Activated naive CD4-positive, alpha-beta T cell treated with anti-CD3 and anti-CD28 coated beads, Interleukin-2, amount 10 ng/mL, durations not matched to agents 7 days and 5 days (primary cell): ENCODE measurements around the gene DCAF15.

Experiments
- CTCF ChIA-PET: fragments of 350-600 bp; sonication (Branson Sonifier 250); formaldehyde crosslinking; loops from one replicate; lab custom pipeline; 2021; ENCODE audit warnings: antibody characterized with exemption; lab: Charles Lee
- DNase-seq: peaks from one replicate; pipeline ENCODE4 v3.0.0-alpha.2; 2020
- H3K27ac Mint-ChIP-seq: one replicate; pipeline ENCODE4 v1.8.0; 2021; ENCODE audit warnings: mild to moderate bottlenecking, moderate library complexity, mixed read lengths
- H3K27me3 Mint-ChIP-seq: one replicate; pipeline ENCODE4 v1.8.0; 2021; ENCODE audit warnings: mild to moderate bottlenecking, mixed read lengths
- H3K36me3 Mint-ChIP-seq: one replicate; pipeline ENCODE4 v1.8.0; 2021; ENCODE audit warnings: mixed read lengths
- H3K4me1 Mint-ChIP-seq: one replicate; pipeline ENCODE4 v1.8.0; 2021; ENCODE audit warnings: mixed read lengths
- H3K4me3 Mint-ChIP-seq: one replicate; pipeline ENCODE4 v1.8.0; 2021; ENCODE audit warnings: mild to moderate bottlenecking, moderate library complexity, mixed read lengths
- H3K9me3 Mint-ChIP-seq: one replicate; pipeline ENCODE4 v1.8.0; 2021; ENCODE audit warnings: mixed read lengths

The DCAF15 gene

DNA sequence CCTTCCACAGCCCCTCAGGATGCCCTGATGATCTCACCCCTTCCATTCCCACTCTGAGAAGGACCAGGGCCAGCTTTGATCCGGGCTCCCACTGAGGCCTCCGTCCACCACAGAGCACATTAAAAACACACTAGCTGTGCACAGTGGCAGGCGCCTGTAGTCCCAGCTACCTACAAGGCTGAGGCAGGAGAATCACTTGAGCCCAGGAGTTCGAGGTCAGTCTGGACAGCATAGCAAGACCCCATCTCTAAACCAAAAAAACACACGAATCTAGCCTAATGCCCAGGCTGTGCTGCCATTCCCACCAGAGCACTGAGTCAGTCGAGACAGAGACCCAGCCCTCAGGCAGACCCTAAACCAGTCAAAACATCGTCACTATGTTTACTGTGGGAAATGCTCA is 39.7 kb downstream of the DCAF15 start:
- CTCF ChIA-PET = interaction anchor here (1.1 kb wide), 1 partner anchor 67 kb away, joined by 4 read pairs; no protein-coding TSS in a partner anchor
- H3K36me3 Mint-ChIP-seq = peaks cover 35% of the 10 kb centered on the region
- no peaks in the 10 kb centered on the region for H3K9me3 Mint-ChIP-seq
- no peak overlapping the region for H3K4me3 Mint-ChIP-seq
- no peaks in the 10 kb centered on the region for H3K27me3 Mint-ChIP-seq
- H3K27ac Mint-ChIP-seq = peak overlapping the region; percentile 19
- H3K4me1 Mint-ChIP-seq = peaks cover 35% of the 10 kb centered on the region
- DNase-seq = no peak

DNA sequence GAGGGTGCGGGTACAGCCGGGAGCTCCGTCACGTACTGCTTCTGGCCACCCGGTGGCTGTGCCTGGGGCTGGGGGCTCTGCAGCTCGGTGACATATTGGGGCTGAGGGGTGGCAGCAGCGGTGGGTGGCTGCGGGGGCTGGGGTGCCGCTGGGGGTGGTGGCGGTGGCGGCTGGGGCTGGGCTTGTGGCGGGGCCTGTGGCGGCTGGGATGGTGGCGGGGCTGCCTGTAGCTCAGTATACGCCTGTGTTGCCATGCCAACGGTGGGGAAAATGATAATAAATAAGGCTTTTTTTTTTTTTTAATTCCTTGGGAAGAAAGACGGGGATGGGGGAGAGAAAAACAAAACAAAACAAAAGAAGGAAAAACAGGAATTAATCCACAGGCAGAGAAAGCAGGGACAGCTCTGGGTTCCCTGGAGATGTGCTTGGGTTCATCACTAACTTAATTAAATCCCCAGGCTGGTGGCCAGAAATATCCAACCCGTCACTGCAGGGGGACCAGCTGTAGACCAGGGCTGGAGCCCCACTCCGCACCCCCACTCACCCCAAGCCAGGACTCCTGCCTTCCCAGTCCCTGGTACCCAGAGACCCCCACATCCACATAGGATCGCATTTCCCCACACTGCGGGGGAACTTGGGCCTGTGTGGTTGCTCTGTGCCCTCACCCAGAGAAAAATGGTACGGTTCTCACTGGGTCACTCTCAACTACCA is 41.4 kb downstream of the DCAF15 start:
- no peaks in the 10 kb centered on the region for H3K27me3 Mint-ChIP-seq
- CTCF ChIA-PET = no interaction called here
- peaks cover 41% of the 10 kb centered on the region for H3K36me3 Mint-ChIP-seq
- peak overlapping the region; percentile 38 for H3K27ac Mint-ChIP-seq
- H3K4me3 Mint-ChIP-seq = no peak overlapping the region
- no peak for DNase-seq
- H3K9me3 Mint-ChIP-seq = peaks cover 2% of the 10 kb centered on the region
- peaks cover 20% of the 10 kb centered on the region for H3K4me1 Mint-ChIP-seq

DNA sequence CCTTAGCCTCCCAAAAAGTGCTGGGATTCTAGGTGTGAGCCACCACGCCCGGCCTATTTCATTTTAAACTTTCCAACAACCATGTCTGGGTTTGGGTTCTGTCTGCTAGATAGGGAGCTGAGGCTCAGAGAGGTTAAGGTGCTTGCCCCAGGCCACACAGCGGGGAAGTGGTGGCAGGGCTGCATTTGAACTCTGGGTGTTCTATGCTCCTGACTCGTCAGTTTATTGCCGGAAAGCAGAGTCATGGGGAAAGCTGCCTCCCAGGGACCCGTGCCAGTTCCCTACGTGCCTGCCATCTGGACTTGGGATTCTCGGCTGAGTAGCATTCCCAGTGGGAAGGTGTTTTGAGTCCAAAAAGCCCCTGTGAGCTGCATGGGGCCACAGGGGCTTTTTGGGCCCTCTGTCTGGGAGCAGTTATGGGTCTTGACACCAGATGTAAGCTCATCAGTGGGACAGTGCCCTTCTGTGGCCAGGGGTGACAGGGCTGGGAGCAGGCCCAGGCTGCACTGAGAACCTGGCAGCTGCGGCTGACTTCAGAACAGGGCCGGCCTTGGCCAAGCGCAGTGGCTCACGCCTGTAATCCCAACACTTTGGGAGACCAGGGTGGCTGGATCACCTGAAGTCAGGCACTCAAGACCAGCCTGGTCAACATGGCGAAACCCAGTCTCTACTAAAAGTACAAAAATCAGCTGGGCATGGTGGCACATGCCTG is 42.9 kb downstream of the DCAF15 start:
- Mint-ChIP-seq H3K36me3 (peaks cover 40% of the 10 kb centered on the region), H3K9me3 (peaks cover 5% of the 10 kb centered on the region), H3K4me1 (peaks cover 9% of the 10 kb centered on the region), H3K4me3 (no peak overlapping the region), H3K27me3 (no peaks in the 10 kb centered on the region), H3K27ac (no peak overlapping the region)
- DNase-seq = no peak
- CTCF ChIA-PET = no interaction called here

DNA sequence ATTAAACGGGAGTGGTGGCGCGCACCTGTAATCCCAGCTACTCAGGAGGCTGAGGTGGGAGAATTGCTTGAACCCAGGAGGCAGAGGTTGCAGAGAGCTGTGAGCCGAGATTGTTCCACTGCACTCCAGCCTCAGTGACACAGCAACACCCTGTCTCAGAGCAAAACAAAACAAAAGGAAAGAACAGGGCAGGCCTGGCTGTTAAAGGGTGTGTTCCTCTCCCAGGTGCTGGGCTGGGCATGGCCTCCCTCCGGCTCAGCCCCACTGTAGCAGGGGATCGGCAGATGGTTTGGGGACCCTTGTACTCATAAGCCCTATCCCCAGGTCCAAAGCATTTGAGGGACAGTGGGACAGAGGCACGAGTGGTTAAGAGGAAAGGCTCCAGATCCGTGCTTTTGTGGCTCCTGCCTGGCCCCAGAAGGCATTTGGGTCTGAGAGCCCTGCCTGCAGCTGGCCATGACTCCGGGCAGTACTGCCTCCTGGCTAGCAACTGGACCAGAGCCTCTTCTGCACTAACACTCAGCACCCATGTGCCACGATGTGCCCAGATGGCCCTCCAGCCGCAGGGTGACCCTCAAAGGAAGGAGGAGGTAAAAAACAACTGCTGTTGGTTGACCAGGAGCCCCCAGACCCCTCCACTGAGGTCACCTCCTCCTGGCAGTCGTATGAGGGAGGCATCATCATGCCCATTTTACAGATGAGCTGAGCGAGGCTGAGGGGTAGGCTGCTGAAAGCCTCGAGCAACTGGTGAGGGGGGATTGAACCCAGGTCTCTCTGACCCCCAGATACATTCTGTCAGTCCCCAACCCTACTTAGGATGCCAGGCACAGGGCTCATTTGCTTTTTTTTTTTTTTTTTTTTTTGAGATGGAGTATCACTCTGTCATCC is 43.8 kb downstream of the DCAF15 start:
- no peak overlapping the region for H3K4me3 Mint-ChIP-seq
- H3K27me3 Mint-ChIP-seq = no peaks in the 10 kb centered on the region
- H3K27ac Mint-ChIP-seq = no peak overlapping the region
- no peak for DNase-seq
- peaks cover 40% of the 10 kb centered on the region for H3K36me3 Mint-ChIP-seq
- peaks cover 5% of the 10 kb centered on the region for H3K9me3 Mint-ChIP-seq
- H3K4me1 Mint-ChIP-seq = peaks cover 13% of the 10 kb centered on the region
- CTCF ChIA-PET = no interaction called here

DNA sequence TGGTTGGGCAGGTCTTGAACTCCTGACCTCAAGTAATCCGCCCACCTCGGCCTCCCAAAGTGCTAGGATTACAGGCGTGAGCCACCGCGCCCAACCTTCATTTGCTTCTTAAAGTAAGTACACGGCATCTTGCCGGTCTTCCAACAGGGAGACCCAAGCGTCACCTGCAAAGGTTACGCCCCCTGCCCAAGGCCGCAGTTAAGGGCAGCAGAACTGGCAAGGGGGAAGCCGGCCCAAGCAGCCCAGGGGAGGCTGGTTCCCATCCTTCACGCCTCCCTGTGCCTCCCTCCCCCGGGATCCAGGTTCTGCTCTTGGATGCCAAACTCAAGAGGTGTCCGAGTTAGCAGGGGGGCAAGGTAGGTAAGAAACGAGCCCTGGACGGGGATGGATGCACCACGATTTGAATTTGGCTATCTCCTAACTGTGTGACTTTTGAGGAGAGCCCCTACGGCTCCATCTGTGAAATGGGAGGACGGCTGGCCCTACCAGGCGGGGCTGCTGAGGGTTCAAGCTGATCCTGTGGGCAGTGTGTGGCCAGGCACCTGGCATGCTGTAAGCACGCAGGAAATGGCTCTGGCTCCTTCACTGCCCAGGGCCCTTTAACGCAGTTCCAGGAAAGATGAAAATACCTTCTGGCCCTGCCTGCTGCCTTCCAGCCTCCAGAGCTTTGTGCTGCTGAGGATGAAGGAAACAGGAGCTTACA is 44.8 kb downstream of the DCAF15 start:
- DNase-seq = no peak
- H3K27ac Mint-ChIP-seq = no peak overlapping the region
- no peaks in the 10 kb centered on the region for H3K27me3 Mint-ChIP-seq
- H3K4me1 Mint-ChIP-seq = peaks cover 22% of the 10 kb centered on the region
- H3K9me3 Mint-ChIP-seq = peaks cover 5% of the 10 kb centered on the region
- CTCF ChIA-PET = no interaction called here
- H3K36me3 Mint-ChIP-seq = peaks cover 35% of the 10 kb centered on the region
- no peak overlapping the region for H3K4me3 Mint-ChIP-seq

DNA sequence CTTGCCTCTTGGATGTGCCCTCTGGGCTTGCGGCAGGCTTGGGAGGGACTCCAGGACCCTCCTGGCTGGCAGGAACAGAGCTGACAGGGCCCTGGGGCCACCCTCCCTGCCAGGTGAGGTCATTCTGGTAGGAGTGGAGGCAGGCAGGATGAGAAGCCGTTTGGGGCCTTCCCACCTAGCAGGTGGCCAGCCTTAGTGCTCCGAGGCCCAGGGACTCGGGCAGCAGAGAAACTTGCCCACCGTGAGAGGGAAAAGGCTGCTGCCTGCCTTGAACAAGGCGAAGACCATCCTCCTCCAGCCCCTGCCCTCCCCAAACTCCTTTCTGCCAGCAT is 45.3 kb downstream of the DCAF15 start:
- H3K4me1 Mint-ChIP-seq = peaks cover 28% of the 10 kb centered on the region
- H3K4me3 Mint-ChIP-seq = no peak overlapping the region
- H3K9me3 Mint-ChIP-seq = peaks cover 5% of the 10 kb centered on the region
- CTCF ChIA-PET = no interaction called here
- H3K27ac Mint-ChIP-seq = no peak overlapping the region
- DNase-seq = no peak
- peaks cover 33% of the 10 kb centered on the region for H3K36me3 Mint-ChIP-seq
- H3K27me3 Mint-ChIP-seq = no peaks in the 10 kb centered on the region

DNA sequence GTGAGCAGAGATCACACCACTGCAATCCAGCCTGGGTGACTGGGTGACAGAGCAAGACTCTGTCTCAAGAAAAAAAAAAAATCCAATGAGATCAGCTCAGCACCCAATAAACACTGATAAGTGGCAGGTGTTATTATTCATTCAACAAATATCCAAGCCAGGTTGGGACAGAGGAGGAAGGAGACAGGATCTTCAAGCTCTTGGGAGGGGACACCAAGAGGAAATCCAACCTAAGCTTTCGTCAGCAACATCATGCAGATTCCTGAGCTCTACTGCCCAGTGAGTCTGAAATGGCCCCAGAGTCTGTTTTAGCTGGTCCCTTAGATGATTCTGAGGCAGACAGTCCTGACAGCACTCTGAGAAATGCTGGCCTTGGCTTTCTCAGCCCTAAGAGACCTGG is 46.1 kb downstream of the DCAF15 start:
- DNase-seq = no peak
- Mint-ChIP-seq H3K36me3 (peaks cover 30% of the 10 kb centered on the region), H3K4me3 (no peak overlapping the region), H3K4me1 (peaks cover 36% of the 10 kb centered on the region), H3K9me3 (peaks cover 5% of the 10 kb centered on the region), H3K27ac (peak overlapping the region; percentile 14), H3K27me3 (no peaks in the 10 kb centered on the region)
- CTCF ChIA-PET = interaction anchor here (0.8 kb wide), 1 partner anchor 61 kb away, joined by 3 read pairs; no protein-coding TSS in a partner anchor

DNA sequence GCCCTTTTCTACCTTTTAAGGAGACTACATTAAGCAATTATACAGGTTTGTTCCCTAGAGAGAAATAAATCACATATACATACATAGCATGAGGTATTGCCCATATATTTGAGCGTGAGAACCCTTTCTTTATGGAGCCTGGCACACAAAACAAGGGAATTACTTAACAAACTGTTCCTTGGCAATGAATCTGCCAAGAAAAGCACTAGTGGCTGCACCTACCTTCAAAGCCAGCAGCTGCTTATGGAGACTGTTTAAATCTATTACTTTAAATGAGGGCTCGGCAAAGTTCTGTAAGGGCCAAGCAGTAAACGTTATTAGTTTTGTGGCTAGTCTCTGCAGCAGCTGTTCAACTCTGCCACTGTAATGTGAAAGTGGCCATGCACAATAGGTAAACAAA is 46.8 kb downstream of the DCAF15 start:
- H3K9me3 Mint-ChIP-seq = peaks cover 5% of the 10 kb centered on the region
- H3K4me3 Mint-ChIP-seq = no peak overlapping the region
- CTCF ChIA-PET = interaction anchor here (0.9 kb wide), 1 partner anchor 10 kb away, joined by 3 read pairs; no protein-coding TSS in a partner anchor
- no peak for DNase-seq
- H3K27ac Mint-ChIP-seq = no peak overlapping the region
- H3K4me1 Mint-ChIP-seq = peaks cover 42% of the 10 kb centered on the region
- H3K36me3 Mint-ChIP-seq = peaks cover 29% of the 10 kb centered on the region
- H3K27me3 Mint-ChIP-seq = no peaks in the 10 kb centered on the region

DNA sequence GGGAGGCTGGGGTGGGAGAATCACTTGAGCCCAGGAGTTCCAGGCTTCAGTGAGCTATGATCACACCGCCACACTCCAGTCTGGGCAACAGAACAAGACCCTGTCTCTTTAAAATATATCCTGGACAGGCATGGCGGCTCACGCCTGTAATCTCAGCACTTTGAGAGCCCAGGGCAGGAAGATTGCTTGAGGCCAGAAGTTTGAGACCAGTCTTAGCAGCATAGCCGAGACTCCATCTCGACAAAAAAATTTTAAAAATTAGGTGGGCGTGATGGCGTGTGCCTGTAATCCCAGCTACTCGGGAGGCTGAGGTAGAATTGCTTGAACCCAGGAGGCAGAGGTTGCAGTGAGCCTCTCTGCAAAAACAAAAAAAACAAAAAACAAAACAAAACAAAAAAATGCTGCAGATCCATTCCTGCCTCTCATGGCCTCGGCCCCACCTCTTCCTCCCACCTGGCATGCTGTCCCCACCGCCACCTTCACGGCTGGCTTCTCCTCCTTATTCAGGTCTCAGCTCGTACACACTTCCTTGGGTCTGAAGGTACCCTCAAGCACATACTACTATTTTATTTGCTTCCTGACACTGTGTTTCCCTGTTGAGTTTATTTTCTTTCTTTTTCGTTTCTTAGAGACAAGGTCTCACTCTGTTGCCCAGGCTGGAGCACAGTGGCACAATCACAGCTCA is 48.5 kb downstream of the DCAF15 start:
- CTCF ChIA-PET = no interaction called here
- DNase-seq = no peak
- Mint-ChIP-seq H3K4me1 (peaks cover 56% of the 10 kb centered on the region), H3K9me3 (peaks cover 5% of the 10 kb centered on the region), H3K4me3 (peak overlapping the region; percentile 2), H3K36me3 (peaks cover 27% of the 10 kb centered on the region), H3K27ac (peak overlapping the region; percentile 79), H3K27me3 (no peaks in the 10 kb centered on the region)

DNA sequence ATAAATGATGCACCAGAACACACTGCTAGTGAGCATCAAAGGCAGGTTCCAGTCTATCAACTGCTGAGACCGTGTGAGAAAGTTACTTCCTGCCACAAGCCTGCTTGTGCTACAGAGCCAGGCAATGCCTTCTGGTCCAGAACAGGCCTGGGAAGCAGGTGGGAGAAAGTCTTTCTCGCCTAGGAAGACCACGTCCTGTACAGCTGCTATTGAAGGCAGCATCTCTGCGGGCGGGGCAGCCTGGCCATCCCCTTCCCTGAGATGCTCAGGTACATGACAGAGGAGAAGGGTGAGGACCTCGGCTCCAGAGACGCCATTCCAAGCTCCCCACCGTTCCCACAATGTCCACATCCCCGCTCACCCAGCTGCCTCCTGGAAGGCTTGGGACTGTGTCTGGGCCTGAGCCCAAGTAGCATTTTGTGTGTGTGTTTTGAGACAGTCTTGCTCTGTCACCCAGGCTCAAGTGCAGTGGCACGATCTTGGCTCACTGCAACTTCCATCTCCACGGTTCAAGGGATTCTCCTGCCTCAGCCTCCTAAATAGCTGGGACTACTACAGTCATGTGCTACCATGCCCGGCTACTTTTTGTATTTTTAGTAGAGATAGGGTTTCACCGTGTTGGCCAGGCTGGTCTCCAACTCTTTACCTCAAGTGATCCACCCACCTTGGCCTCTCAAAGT is 50.4 kb downstream of the DCAF15 start:
- peaks cover 27% of the 10 kb centered on the region for H3K36me3 Mint-ChIP-seq
- CTCF ChIA-PET = interaction anchor here (0.9 to 1.3 kb wide), 2 partner anchors 70 to 122 kb away, joined by 3 read pairs; partner anchors contain the start of gene MISP3
- peaks cover 63% of the 10 kb centered on the region for H3K4me1 Mint-ChIP-seq
- peak overlapping the region; percentile 98 for H3K27ac Mint-ChIP-seq
- H3K4me3 Mint-ChIP-seq = peak overlapping the region; percentile 57
- H3K9me3 Mint-ChIP-seq = peaks cover 5% of the 10 kb centered on the region
- peak; percentile 55 for DNase-seq
- no peaks in the 10 kb centered on the region for H3K27me3 Mint-ChIP-seq

DNA sequence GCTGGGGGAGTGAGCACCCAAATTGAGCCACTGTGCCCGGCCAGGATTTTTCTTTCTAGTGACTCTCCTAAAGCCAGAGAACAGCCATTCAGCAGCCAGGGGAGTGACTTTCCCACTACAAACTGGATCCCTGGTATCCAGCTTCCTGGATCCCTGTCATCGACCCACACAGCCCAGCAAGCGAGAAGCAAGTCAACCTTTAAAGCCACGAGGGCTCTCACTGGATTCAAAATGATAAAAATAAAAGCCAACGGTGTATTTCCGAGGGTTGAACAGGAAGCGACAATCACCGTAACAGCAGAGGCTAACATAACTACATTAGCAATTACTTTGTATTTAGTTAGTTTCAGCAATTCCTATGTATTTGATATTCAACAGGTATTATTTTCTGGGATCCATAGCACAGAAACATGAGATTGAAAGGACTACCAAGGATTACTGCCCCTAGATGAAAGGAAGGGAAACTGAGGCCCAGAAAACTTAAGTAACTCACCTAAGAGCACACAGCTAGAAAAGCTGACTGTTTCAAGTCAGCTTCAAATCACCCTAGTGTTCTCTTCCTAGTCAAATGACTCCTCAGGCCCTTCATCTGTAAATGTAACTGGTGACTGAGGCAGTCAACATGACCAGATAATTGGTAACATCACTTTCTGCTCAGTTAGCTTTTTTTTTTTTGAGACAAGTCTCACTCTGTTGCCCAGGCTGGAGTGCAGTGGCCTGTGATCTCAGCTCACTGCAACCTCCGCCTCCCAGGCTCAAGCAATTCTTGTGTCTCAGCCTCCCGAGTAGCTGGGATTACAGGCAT is 51.1 kb downstream of the DCAF15 start:
- H3K4me1 Mint-ChIP-seq = peaks cover 67% of the 10 kb centered on the region
- no peaks in the 10 kb centered on the region for H3K27me3 Mint-ChIP-seq
- DNase-seq = peak; percentile 36
- peak overlapping the region; percentile 57 for H3K4me3 Mint-ChIP-seq
- H3K9me3 Mint-ChIP-seq = peaks cover 5% of the 10 kb centered on the region
- CTCF ChIA-PET = interaction anchor here (0.9 to 1.3 kb wide), 3 partner anchors 50 to 123 kb away, joined by 3 to 6 read pairs (median 3); partner anchors contain the start of gene MISP3
- peaks cover 20% of the 10 kb centered on the region for H3K36me3 Mint-ChIP-seq
- H3K27ac Mint-ChIP-seq = peak overlapping the region; percentile 98
